ENCODE measurements around the gene ZNF687. TPM values are rescaled to one million over a fixed set of nuclear protein-coding genes. Genes with fewer than 3 reads are reported as not detected.

ZNF687 gene
- polyA plus RNA-seq, 2 donors = 8.0 to 11.4 TPM

Other genes with a start within 250 kb of the ZNF687 start
- 100 to 1,000 TPM; 111 to 159 TPM for gene BNIPL, start 245.7 kb upstream of the ZNF687 start, polyA plus RNA-seq
- 1 to 10 TPM; 1.7 to 2.9 TPM for gene C1orf56, start 234.5 kb upstream of the ZNF687 start, polyA plus RNA-seq
- 10 to 100 TPM; 62.9 to 86.6 TPM for gene CDC42SE1, start 222.7 kb upstream of the ZNF687 start, polyA plus RNA-seq
- 1 to 10 TPM in 1 of 2 donors, under 1 TPM in 1; 0.72 to 1.5 TPM for gene MLLT11, start 221.9 kb upstream of the ZNF687 start, polyA plus RNA-seq
- gene GABPB2, start 211.5 kb upstream of the ZNF687 start, polyA plus RNA-seq = 1 to 10 TPM; 4.2 to 6.3 TPM
- gene SEMA6C, start 135.7 kb upstream of the ZNF687 start, polyA plus RNA-seq = 1 to 10 TPM; 3.3 to 7.2 TPM
- 1 to 10 TPM; 1.2 to 1.6 TPM for gene TNFAIP8L2, start 125.7 kb upstream of the ZNF687 start, polyA plus RNA-seq
- gene LYSMD1, start 116.4 kb upstream of the ZNF687 start, polyA plus RNA-seq = 1 to 10 TPM; 3.8 TPM
- gene SCNM1, start 116.2 kb upstream of the ZNF687 start, polyA plus RNA-seq = 10 to 100 TPM; 40.5 to 43.9 TPM
- under 1 TPM; 0.14 to 0.22 TPM for gene TMOD4, start 106.3 kb upstream of the ZNF687 start, polyA plus RNA-seq
- gene VPS72, start 92.1 kb upstream of the ZNF687 start, polyA plus RNA-seq = 10 to 100 TPM; 27.2 to 28.2 TPM
- gene PIP5K1A, start 83.7 kb upstream of the ZNF687 start, polyA plus RNA-seq = 10 to 100 TPM; 16.4 to 23.2 TPM
- gene PSMD4, start 27.6 kb upstream of the ZNF687 start, polyA plus RNA-seq = 100 to 1,000 TPM; 127 to 168 TPM
- gene PI4KB, start 45.1 kb downstream of the ZNF687 start, polyA plus RNA-seq = 10 to 100 TPM; 22.3 to 28.6 TPM
- gene RFX5, start 65.0 kb downstream of the ZNF687 start, polyA plus RNA-seq = 10 to 100 TPM; 12.0 to 12.9 TPM
- 10 to 100 TPM; 23.5 to 27.4 TPM for gene SELENBP1, start 90.4 kb downstream of the ZNF687 start, polyA plus RNA-seq
- gene PSMB4, start 117.3 kb downstream of the ZNF687 start, polyA plus RNA-seq = 100 to 1,000 TPM; 223 to 250 TPM
- gene POGZ, start 177.2 kb downstream of the ZNF687 start, polyA plus RNA-seq = 10 to 100 TPM; 11.0 to 26.3 TPM
- 10 to 100 TPM; 10.5 to 13.7 TPM for gene CGN, start 229.1 kb downstream of the ZNF687 start, polyA plus RNA-seq

Data from esophagus (tissue), 2 donors.